Spleen (tissue), 11 donors: ENCODE measurements around the gene HOTAIR. TPM values are rescaled to one million over a fixed set of nuclear protein-coding genes. Genes with fewer than 3 reads are reported as not detected.

Source experiments
- DNase-seq: peaks from one replicate; pipeline ENCODE4 v3.0.0-alpha.2; 2020
- H3K27ac ChIP-seq, 8 donors: fragments of 200-600 bp; sonication (generic) in 7 of 8; 1 replicate in 4 of 8; 2 replicates in 4 of 8; pipeline versions ENCODE4 v1.5.0 to v1.8.0; 2016 to 2021; ENCODE audit warnings: inconsistent platforms in 4 of 8, mild to moderate bottlenecking in 4 of 8, moderate library complexity in 1 of 8
- H3K27me3 ChIP-seq, 7 donors: fragments of 200-600 bp; sonication (generic) in 6 of 7; replicated peaks in 1 of 7; 1 replicate in 4 of 7; 2 replicates in 3 of 7; pipeline versions ENCODE4 v1.5.0 to v1.8.0; 2016 to 2021; ENCODE audit warnings: inconsistent platforms in 3 of 7, mild to moderate bottlenecking in 1 of 7
- H3K36me3 ChIP-seq, 6 donors: fragments of 200-600 bp; sonication (generic) in 5 of 6; 1 replicate in 4 of 6; 2 replicates in 2 of 6; pipeline versions ENCODE4 v1.5.0 to v1.8.0; 2016 to 2021; ENCODE audit warnings: inconsistent platforms in 2 of 6
- H3K4me1 ChIP-seq, 6 donors: fragments of 200-600 bp; sonication (generic) in 5 of 6; 1 replicate in 3 of 6; 2 replicates in 3 of 6; pipeline versions ENCODE4 v1.5.0 to v1.8.0; 2016 to 2021; ENCODE audit warnings: inconsistent platforms in 3 of 6
- H3K4me3 ChIP-seq, 8 donors: fragments of 200-600 bp; sonication (generic) in 7 of 8; 1 replicate in 4 of 8; 2 replicates in 4 of 8; pipeline versions ENCODE4 v1.5.0 to v1.8.0; 2016 to 2021; ENCODE audit warnings: inconsistent platforms in 4 of 8, mild to moderate bottlenecking in 4 of 8, moderate library complexity in 2 of 8
- H3K9me3 ChIP-seq, 8 donors: fragments of 200-600 bp; sonication (generic) in 7 of 8; 1 replicate in 4 of 8; 2 replicates in 4 of 8; pipeline versions ENCODE4 v1.5.0 to v1.8.0; 2016 to 2021; ENCODE audit warnings: inconsistent platforms in 4 of 8
- CTCF ChIP-seq, 11 experiments: fragments of 200-600 bp in 7 of 11; fragments of 450-650 bp in 4 of 11; sonication (generic) in 4 of 11; IDR thresholded peaks in 8 of 11; conservative IDR thresholded peaks in 3 of 11; 1 replicate in 7 of 11; 2 replicates in 4 of 11; pipeline versions ENCODE4 v1.4.0 to v1.8.0; 2016 to 2021; ENCODE audit warnings: antibody characterized with exemption in 11 of 11, inconsistent platforms in 4 of 11, mild to moderate bottlenecking in 1 of 11
- POLR2A ChIP-seq, 3 donors: fragments of 450-650 bp; IDR thresholded peaks; one replicate each; pipeline ENCODE4 v1.5.1; 2017; ENCODE audit warnings: antibody characterized with exemption in 3 of 3, mild to moderate bottlenecking in 1 of 3
- POLR2AphosphoS5 ChIP-seq, 3 donors: sonication (generic); formaldehyde crosslinking; IDR thresholded peaks; one replicate each; pipeline ENCODE4 v1.5.1; 2017; ENCODE audit warnings: antibody characterized with exemption in 3 of 3
- WGBS, 5 donors: extraction: QIAGEN DNeasy Blood & Tissue Kit in 3 of 5; methylation state at CpG; one replicate each; pipeline versions ENCODE4 v1.1.5 to v1.1.7; 2013 to 2018; 5-methylcytosine and 5-hydroxymethylcytosine counted together
- intact Hi-C: fragments of 100-400 bp; cut with DNase I; formaldehyde crosslinking; loops from one replicate; pipeline ENCODE4 v1.15.0; 2023; ENCODE audit warnings: low total_unique reads
- polyA plus RNA-seq, 3 donors: library from polyadenylated mRNA; stranded (reverse); fragments of 200-250 nt; gene quantifications; one replicate each; pipeline ENCODE4 v1.2.1, GENCODE V29; 2013
- total RNA-seq, 7 donors: library from RNA; depleted of rRNA in 3 of 7; stranded (reverse); fragments of >200 nt in 3 of 7; fragmentation: NEBNext Ultra II Directional in 4 of 7; extraction: Animal tissue kit (Norgen Biotek cat#: 25700) in 4 of 7; gene quantifications; one replicate each; pipeline versions ENCODE4 v1.1.0 to v1.2.1, GENCODE V29; 2016 to 2021
- donor health status: healthy with polysubstance abuse.
- donor health status: DM: no; HTN: no; CAD: no; lungs with moderate emphysema.
- donor health status: DM: no; HTN: no; CAD: no.
- donor health status: Bipolar disorder and iron deficiency.
- donor health status: healthy.
- donor health status: DM: no; HTN: no; CAD: no.
- donor health status: DM: yes; HTN: yes; CAD: no.

HOTAIR gene
- total and polyA plus RNA-seq, 10 donors: not detected

- Histone ChIP-seq H3K4me1 (peaks cover 0 to 45% (median 19%) of the 10 kb centered on the region in 6 donors), H3K4me3 (no peak overlapping the region), H3K27me3 (peaks cover 34 to 100% (median 100%) of the 10 kb centered on the region in 7 donors), H3K36me3 (no peaks in the 10 kb centered on the region), H3K9me3 (peaks cover 0 to 6% (median 0%) of the 10 kb centered on the region in 8 donors), H3K27ac (no peak overlapping the region)
- TF ChIP-seq POLR2A (IDR thresholded peaks at IDR 0.05) (no peak), CTCF (IDR thresholded peaks at IDR 0.05 in 8 of 11, conservative IDR thresholded peaks at IDR 0.05 in 3 of 11) (no peak), POLR2AphosphoS5 (IDR thresholded peaks at IDR 0.05) (no peak)
- intact Hi-C loops: no loop called here
- peak; percentile 27 for DNase-seq
- 15 to 29% (median 21%) methylated on average over 3 of the region's 3 CpGs for WGBS, 5 donors
Measured at GRCh38 chr12:53958128-53958527, 16.6 kb downstream of the HOTAIR start.

- peaks cover 38 to 100% (median 100%) of the 10 kb centered on the region in 7 donors for H3K27me3 ChIP-seq
- intact Hi-C loops: no loop called here
- H3K4me1 ChIP-seq: peaks cover 0 to 54% (median 18%) of the 10 kb centered on the region in 6 donors
Measured at GRCh38 chr12:53956914-53957536, 17.7 kb downstream of the HOTAIR start.

GRCh38 chr12:53956251-53956887 lies 18.4 kb downstream of the HOTAIR start:
- DNase-seq: no peak
- Histone ChIP-seq H3K4me3 (no peak overlapping the region), H3K36me3 (no peaks in the 10 kb centered on the region), H3K27me3 (peaks cover 41 to 100% (median 100%) of the 10 kb centered on the region in 7 donors), H3K27ac (no peak overlapping the region), H3K4me1 (peaks cover 0 to 56% (median 18%) of the 10 kb centered on the region in 6 donors), H3K9me3 (peaks cover 0 to 7% (median 0%) of the 10 kb centered on the region in 8 donors)
- 6 to 12% (median 7%) methylated on average over 23 to 25 of the region's 25 CpGs for WGBS, 5 donors
- intact Hi-C loops: no loop called here
- TF ChIP-seq CTCF (IDR thresholded peaks at IDR 0.05 in 8 of 11, conservative IDR thresholded peaks at IDR 0.05 in 3 of 11) (no peak), POLR2AphosphoS5 (IDR thresholded peaks at IDR 0.05) (no peak), POLR2A (IDR thresholded peaks at IDR 0.05) (no peak)

More at GRCh38 chr12:53956914-53957536, 17.7 kb downstream of the HOTAIR start:
- Histone ChIP-seq H3K4me3 (no peak overlapping the region), H3K9me3 (peaks cover 0 to 7% (median 0%) of the 10 kb centered on the region in 8 donors), H3K36me3 (no peaks in the 10 kb centered on the region), H3K27ac (no peak overlapping the region)
- TF ChIP-seq POLR2A (IDR thresholded peaks at IDR 0.05) (no peak), POLR2AphosphoS5 (IDR thresholded peaks at IDR 0.05) (no peak), CTCF (IDR thresholded peaks at IDR 0.05 in 8 of 11, conservative IDR thresholded peaks at IDR 0.05 in 3 of 11) (no peak)
- no peak for DNase-seq
- WGBS, 5 donors: 8 to 13% (median 11%) methylated on average over 10 to 11 of the region's 11 CpGs

GRCh38 chr12:53955776-53956250 lies 18.9 kb downstream of the HOTAIR start:
- TF ChIP-seq POLR2AphosphoS5 (IDR thresholded peaks at IDR 0.05) (no peak), POLR2A (IDR thresholded peaks at IDR 0.05) (no peak), CTCF (IDR thresholded peaks at IDR 0.05 in 8 of 11, conservative IDR thresholded peaks at IDR 0.05 in 3 of 11) (no peak)
- Histone ChIP-seq H3K36me3 (no peaks in the 10 kb centered on the region), H3K27me3 (peaks cover 45 to 100% (median 100%) of the 10 kb centered on the region in 7 donors), H3K27ac (no peak overlapping the region), H3K4me3 (no peak overlapping the region), H3K4me1 (peaks cover 0 to 56% (median 17%) of the 10 kb centered on the region in 6 donors), H3K9me3 (peaks cover 0 to 7% (median 0%) of the 10 kb centered on the region in 8 donors)
- intact Hi-C loops: no loop called here
- DNase-seq: no peak
- WGBS, 5 donors: 6 to 14% (median 9%) methylated on average over 10 of the region's 10 CpGs
